Peyer's patch (tissue), 4 donors: ENCODE measurements around the gene RND1.

ENCODE experiments used
- POLR2A ChIP-seq, 2 donors: fragments of 450-650 bp; IDR thresholded peaks; one replicate each; pipeline ENCODE4 v1.5.1; 2017; ENCODE audit warnings: antibody characterized with exemption in 2 of 2, mild to moderate bottlenecking in 2 of 2, moderate library complexity in 2 of 2
- TF ChIP-seq, protein P1 (sequence below), 6 experiments: fragments of 450-650 bp in 4 of 6; fragments of 200-600 bp in 2 of 6; sonication (generic) in 1 of 6; IDR thresholded peaks; one replicate each; pipeline ENCODE4 v1.5.1; 2017 to 2019; ENCODE audit warnings: antibody characterized with exemption in 6 of 6, mild to moderate bottlenecking in 3 of 6, moderate library complexity in 1 of 6

DNA sequence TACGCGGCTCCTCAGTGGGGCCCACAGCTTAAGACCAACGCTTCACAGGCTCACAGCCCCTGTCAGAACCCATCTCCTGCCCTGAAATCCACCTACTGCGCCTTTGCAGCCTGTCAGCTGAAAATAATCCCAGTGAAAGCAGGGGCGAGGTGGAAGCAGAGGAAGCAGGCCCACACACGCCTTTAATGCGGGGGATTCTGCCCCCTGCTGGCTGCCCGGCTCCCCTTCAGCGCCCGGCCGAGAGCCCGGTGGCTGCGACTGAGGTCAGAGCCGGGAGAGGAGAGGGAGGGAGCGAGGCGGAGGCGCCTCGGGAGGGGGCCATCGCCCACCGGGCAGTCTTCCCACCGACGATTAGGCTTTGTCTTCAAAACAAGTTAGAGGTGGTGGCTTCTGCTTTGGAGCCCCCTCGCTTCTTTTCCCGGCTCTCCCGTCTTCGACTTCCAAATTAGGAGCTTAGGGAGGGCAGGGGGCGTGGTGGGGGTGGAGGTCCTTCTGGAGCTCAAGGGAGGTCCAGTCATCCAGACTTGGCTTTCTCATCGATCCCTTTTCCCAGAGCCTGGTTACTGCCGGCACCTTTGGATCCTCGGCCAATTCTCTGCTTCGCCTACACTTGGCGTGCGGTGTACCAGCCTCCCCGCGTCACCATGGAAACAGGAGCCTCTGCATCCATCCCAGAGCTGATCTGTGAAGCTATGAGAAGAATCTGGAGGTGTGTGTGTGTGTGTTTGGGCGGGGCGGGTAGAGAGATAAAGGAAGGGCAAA, 25.2 kb upstream of the RND1 start:
- TF ChIP-seq, protein P1, sequence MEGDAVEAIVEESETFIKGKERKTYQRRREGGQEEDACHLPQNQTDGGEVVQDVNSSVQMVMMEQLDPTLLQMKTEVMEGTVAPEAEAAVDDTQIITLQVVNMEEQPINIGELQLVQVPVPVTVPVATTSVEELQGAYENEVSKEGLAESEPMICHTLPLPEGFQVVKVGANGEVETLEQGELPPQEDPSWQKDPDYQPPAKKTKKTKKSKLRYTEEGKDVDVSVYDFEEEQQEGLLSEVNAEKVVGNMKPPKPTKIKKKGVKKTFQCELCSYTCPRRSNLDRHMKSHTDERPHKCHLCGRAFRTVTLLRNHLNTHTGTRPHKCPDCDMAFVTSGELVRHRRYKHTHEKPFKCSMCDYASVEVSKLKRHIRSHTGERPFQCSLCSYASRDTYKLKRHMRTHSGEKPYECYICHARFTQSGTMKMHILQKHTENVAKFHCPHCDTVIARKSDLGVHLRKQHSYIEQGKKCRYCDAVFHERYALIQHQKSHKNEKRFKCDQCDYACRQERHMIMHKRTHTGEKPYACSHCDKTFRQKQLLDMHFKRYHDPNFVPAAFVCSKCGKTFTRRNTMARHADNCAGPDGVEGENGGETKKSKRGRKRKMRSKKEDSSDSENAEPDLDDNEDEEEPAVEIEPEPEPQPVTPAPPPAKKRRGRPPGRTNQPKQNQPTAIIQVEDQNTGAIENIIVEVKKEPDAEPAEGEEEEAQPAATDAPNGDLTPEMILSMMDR (IDR thresholded peaks at IDR 0.05), result peak; percentile 64 to 92 (median 90)
- TF ChIP-seq POLR2A (IDR thresholded peaks at IDR 0.05), result no peak
